A549 (cell line): ENCODE data around the gene RIMS1.

Source experiments
- ZC3H11A ChIP-seq: fragments of 450-650 bp; IDR thresholded peaks from 2 replicates; pipeline ENCODE4 v1.6.1; 2014; ENCODE audit warnings: antibody characterized with exemption, mild to moderate bottlenecking
- TF ChIP-seq, protein P1 (sequence below): fragments of >200 bp; sonication (Bioruptor Twin); formaldehyde crosslinking; IDR thresholded peaks from 3 replicates; pipeline ENCODE4 v1.5.1; 2016

DNA sequence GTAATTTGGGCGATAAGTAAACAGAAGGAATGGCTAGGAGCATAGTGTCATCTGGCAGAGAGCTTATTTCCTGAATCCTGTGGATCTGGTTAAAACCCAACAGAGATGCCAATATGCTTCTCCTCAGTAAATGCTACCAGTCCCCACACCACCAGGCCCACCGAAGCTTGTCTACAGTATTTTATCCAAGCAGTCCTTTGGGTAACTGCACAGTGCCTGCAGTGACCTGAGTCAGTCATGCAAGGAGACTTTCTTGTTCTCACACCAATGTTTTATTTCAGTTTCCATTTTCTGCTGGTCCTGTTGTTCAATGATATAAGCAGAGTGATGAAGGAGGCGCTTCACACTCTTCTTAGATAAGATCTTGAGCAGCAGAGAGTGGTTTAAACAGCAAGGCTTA, 326.3 kb downstream of the RIMS1 start:
- TF ChIP-seq, protein P1, sequence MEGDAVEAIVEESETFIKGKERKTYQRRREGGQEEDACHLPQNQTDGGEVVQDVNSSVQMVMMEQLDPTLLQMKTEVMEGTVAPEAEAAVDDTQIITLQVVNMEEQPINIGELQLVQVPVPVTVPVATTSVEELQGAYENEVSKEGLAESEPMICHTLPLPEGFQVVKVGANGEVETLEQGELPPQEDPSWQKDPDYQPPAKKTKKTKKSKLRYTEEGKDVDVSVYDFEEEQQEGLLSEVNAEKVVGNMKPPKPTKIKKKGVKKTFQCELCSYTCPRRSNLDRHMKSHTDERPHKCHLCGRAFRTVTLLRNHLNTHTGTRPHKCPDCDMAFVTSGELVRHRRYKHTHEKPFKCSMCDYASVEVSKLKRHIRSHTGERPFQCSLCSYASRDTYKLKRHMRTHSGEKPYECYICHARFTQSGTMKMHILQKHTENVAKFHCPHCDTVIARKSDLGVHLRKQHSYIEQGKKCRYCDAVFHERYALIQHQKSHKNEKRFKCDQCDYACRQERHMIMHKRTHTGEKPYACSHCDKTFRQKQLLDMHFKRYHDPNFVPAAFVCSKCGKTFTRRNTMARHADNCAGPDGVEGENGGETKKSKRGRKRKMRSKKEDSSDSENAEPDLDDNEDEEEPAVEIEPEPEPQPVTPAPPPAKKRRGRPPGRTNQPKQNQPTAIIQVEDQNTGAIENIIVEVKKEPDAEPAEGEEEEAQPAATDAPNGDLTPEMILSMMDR: no peak
- no peak for TF ChIP-seq ZC3H11A
